IPS-18a (cell line): ENCODE measurements around the gene SSBP1.

Experiments used
- H3K27ac ChIP-seq: one replicate; pipeline ENCODE4 v1.5.1; 2013; ENCODE audit warnings: low read length
- H3K27me3 ChIP-seq: one replicate; pipeline ENCODE4 v1.6.1; 2013; ENCODE audit warnings: mild to moderate bottlenecking, low read length; ENCODE audit not compliant: control insufficient read depth, insufficient read depth
- H3K36me3 ChIP-seq: one replicate; pipeline ENCODE4 v1.6.1; 2013; ENCODE audit warnings: low read depth, low read length; ENCODE audit not compliant: control insufficient read depth
- H3K4me1 ChIP-seq: one replicate; pipeline ENCODE4 v1.6.1; 2013; ENCODE audit warnings: low read depth, low read length; ENCODE audit not compliant: control insufficient read depth
- H3K4me3 ChIP-seq: one replicate; pipeline ENCODE4 v1.5.1; 2013; ENCODE audit warnings: low read length
- H3K9ac ChIP-seq: one replicate; pipeline ENCODE4 v1.6.1; 2013; ENCODE audit warnings: mild to moderate bottlenecking, low read length, moderate library complexity
- H3K9me3 ChIP-seq: one replicate; pipeline ENCODE4 v1.6.1; 2013; ENCODE audit warnings: low read depth, low read length; ENCODE audit not compliant: control insufficient read depth

Gene SSBP1

GRCh38 chr7:141788296-141788695, 50.1 kb downstream of the SSBP1 start:
- no peaks in the 10 kb centered on the region for H3K36me3 ChIP-seq
- no peak overlapping the region for H3K9ac ChIP-seq
- no peak overlapping the region for H3K4me3 ChIP-seq
- no peaks in the 10 kb centered on the region for H3K9me3 ChIP-seq
- no peaks in the 10 kb centered on the region for H3K27me3 ChIP-seq
- no peak overlapping the region for H3K27ac ChIP-seq
- no peaks in the 10 kb centered on the region for H3K4me1 ChIP-seq

GRCh38 chr7:141789917-141790316, 51.8 kb downstream of the SSBP1 start, which contains the start of gene TAS2R5:
Gene TAS2R5 (plus strand): TSS chr7:141790217. CDS start chr7:141790362, 145 bp downstream.
- no peaks in the 10 kb centered on the region for H3K4me1 ChIP-seq
- no peaks in the 10 kb centered on the region for H3K36me3 ChIP-seq
- H3K27me3 ChIP-seq: no peaks in the 10 kb centered on the region
- H3K9ac ChIP-seq: no peak within 1 kb of the TSS
- H3K9me3 ChIP-seq: no peaks in the 10 kb centered on the region
- no peak within 1 kb of the TSS for H3K27ac ChIP-seq
- H3K4me3 ChIP-seq: no peak within 1 kb of the TSS

- no peak overlapping the region for H3K9ac ChIP-seq
- H3K36me3 ChIP-seq: no peaks in the 10 kb centered on the region
- no peaks in the 10 kb centered on the region for H3K9me3 ChIP-seq
- H3K4me3 ChIP-seq: no peak overlapping the region
- H3K4me1 ChIP-seq: no peaks in the 10 kb centered on the region
- H3K27ac ChIP-seq: no peak overlapping the region
- no peaks in the 10 kb centered on the region for H3K27me3 ChIP-seq
Measured at GRCh38 chr7:141792526-141792925, 54.4 kb downstream of the SSBP1 start.
